ENCODE measurements around the gene SAV1.
"Not testable (repeated sequence)": the region's sequence is repeated elsewhere in the genome, so short reads cannot be mapped to it uniquely, and the experiment has no call there.

SAV1 gene

DNA sequence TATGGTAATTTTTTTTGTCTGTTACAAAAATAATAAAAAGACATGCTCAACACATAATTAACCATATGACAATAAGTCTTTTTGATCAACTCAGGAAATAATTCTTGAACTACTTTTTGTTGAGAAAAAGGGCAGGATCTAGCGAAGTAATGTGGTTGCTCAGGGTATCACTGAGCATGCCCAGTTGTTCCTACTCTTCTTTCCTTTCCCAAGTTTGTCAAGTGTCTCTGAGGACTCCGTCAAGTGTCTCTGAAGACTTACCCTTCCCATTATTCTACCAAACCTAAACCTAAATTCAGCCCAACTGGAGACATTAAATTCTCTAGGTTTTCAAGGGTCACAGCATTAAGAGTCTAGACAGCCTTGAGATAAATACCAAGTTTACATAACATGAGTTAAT, 3.5 kb downstream of the SAV1 start:
- not testable (repeated sequence) for DNase-seq

DNA sequence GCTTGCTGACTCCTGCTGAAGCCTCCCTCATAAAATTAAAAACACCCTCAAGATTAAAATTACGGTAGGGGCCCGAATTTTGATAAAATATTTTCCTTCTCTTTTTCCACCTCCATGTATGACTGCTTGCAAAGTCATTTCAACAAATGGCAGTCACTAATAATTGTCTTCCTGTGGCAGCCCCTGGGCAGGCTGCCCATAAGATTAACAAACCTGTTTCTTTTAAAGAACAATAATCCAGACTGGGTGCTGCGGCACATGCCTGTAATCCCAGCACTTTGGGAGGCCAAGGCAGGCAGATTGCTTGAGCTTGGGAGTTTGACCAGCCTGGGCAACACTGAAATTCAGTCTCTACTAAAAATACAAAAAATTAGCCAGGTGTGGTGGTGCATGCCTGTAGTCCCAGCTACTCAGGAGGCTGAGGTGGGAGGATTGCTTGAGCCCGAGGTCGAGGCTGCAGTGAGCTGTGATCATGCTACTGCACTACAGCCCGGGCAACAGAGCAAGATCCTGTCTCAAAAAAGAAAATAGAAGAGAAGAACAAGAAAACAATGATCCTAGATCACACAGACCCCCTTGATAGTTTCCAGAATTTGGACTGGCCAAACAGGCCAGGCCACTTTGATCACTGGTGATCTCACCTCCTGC, 8.7 kb downstream of the SAV1 start:
- DNase-seq, result no peak

DNA sequence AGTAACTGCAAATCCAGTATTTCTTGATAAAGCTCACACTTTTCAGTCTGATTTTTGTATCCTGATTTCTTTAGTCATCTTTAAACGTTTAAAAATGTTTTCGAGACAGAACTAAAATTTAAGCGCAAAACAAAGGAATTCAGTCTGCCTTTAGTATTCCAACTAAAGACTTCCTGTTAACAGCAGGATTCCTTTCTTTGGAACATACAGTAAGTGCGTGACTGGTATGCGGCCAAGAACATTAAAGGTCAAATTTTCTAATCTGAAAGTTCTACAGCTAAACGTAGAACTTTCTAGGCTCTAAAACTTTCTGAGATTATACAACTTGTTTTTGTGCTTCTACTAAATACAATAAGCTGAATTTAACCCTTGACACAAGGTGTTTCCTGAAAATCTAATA, 9.9 kb downstream of the SAV1 start:
- no peak for DNase-seq

DNA sequence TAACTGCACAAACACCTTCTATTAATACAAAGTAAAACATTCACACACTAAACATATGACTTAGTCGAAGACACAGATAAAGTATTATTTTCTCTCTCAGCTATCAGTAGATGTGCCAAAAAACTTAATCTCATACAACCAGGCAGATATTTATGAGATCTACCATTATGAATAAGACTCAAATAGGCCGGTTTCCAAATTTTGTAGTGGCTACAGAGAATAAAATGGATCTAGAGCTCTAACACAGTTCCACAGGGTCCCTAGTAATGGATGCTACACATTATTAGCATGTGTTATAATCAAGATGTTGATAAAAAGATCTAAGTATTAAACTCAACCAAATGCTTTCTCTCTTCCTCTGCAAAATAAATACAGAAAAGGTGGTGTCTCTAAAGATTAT, 10.4 kb downstream of the SAV1 start:
- no peak for DNase-seq

DNA sequence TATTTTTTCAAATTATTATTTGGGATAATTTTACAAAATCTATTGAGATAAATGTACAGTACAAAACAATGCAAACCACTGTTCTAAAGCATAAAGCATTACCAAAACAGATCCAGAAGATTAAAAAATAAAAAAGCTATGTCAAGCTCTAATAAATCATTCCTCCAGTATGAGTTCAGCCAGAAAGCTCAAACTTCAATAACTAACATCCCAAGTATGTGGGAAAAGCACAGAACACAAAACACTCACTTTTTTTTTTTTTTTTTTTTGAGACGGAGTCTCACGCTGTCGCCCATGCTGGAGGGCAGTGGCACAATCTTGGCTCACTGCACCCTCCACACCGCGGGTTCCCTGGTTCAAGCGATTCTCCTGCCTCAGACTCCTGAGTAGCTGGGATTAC, 11.3 kb downstream of the SAV1 start:
- no peak for DNase-seq

DNA sequence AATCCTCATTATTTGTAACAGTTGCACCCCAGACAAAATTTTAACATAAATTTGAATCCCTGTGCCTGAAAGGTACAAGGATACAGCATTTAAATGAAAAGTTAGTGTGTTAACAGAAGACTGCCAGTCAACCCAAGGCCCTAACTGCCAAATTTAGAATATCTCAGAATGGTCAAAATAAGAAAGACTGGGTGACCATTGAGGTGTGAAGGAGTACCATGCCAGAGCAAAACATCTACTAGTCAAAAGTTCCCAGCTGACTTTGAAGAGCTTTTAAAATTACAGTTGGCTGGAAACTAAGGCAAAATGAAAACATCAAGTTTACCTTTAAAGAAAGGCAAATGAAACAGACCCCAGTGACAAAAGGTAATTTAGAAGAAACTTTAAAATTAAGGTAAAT, 18.4 kb downstream of the SAV1 start:
- no peak for DNase-seq

DNA sequence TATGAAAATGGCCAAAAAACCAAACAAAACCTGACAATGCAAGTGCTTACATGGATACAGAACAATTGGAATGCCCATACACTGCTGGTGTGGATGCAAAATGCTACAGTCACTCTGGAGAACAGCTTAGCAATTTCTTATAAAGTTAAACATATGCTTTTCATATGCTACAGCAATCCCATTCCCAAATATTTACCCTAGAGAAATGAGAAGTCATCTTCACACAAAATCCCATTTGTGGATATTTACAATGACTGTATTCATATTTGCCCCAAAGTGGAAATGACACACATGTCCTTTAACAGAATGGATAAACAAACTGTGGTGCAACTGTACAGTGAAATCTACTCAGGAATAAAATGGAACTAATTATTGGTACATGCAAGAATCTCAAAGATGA, 20.4 kb downstream of the SAV1 start:
- DNase-seq, result no peak

DNA sequence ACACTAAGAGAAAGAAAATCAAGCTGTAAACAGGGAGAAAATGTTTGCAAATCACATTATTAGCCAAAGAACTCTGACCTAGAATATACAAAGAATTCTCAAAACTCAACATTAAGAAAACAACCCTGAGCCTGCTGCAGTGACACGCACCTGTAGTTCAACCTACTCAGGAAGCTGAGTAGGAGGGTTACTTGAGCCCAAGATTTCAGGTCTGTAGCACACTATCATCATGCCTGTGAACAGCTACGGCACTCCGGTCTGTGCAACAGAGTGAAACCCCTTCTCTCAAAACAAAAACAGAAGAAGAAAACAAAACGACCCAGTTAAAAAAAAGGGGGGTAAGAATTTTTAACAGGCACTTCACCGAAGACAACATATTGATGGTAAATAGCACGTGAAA, 20.8 kb downstream of the SAV1 start:
- DNase-seq, result no peak

DNA sequence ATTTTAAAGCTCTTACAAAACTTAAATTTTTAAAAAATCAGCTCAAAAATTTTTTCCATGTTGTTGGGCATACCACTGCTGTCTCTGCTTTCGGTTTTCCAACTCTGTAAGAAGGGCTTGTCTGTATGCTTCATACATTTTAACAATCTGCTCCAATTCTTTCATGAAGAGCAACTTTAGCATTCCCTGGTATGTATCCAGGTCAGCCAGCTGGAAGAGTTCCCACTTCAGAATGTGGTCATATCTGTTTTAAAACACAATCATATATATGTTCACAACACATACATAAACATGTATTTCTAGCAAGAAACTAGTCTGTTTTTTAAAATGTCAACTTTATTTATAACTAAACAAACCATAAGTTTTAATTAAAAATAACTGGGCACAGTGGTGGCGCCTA, 33.0 kb downstream of the SAV1 start:
- no peak for DNase-seq

DNA sequence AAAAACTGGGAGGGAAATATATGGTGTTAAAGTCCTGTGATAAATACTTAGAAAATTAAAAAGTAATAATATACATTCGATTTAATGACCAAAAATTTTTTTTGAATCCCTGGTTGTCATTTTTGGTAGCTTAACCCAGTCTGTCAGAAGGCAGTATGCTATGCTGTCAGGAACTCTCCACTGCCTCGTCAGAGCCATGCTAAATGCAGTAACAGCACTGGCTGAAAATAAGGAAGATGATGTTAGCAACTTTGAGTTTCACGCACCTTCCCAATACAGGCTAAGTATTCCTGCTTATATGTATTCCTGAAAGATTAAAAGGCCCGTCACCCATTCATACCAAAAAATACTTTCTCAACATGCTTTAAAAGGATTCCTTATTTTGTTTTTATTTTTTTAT, 34.2 kb downstream of the SAV1 start:
- no peak for DNase-seq

DNA sequence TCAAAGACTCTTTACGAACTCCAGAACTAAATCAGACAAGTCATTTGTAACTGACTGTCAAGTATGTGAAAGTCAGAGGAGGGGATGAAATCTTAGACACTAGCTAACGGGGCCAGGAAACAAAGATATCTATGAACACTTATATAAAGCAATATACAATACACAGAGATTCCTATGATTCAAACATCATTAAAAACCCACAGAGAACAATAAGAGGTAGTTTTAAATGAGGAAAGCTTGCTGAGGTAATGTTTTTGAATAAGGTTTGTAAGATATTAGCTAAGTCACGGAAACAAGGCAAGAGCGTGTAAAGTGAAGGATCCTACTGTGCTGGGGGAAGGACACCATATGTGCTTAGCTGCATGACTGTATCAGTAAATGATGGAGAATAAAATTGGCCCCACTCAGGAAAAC, 36.7 kb downstream of the SAV1 start:
- DNase-seq, result no peak

DNA sequence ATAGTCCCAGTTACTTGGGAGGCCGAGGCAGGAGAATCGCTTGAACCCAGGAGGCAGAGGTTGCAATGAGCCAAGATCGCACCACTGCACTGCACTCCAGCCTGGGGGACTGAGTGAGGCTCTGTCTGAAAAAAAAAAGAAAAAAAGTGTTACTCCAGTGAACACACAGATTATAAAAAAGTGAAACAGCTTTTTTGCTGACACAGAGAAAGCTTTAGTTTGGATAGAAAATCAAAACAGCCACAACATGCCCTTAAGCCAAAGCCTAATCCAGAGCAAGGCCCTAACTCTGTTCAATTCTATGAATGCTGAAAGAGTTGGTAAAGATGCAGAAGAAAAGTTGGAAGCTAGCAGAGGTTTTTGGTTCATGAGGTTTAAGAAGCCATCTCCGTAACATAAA, 43.2 kb downstream of the SAV1 start:
- DNase-seq, result not testable (repeated sequence)

DNA sequence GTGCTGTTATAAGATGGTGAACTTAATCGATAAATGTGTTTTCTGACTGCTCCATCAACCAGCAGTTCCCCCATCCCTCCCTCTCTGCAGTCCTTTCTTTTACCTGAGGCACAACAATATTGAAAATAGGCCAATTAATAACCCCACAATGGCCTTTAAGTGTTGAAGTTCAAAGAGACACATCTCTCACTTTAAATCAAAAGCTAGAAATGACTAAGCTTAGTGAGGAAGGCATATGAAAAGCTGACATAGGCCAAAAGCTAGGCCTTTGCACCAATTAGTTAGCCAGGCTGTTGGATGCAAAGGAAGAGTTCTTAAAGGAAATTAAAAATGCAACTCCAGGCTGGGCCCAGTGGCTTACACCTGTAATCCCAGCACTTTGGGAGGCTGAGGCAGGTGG, 43.7 kb downstream of the SAV1 start:
- no peak for DNase-seq

DNA sequence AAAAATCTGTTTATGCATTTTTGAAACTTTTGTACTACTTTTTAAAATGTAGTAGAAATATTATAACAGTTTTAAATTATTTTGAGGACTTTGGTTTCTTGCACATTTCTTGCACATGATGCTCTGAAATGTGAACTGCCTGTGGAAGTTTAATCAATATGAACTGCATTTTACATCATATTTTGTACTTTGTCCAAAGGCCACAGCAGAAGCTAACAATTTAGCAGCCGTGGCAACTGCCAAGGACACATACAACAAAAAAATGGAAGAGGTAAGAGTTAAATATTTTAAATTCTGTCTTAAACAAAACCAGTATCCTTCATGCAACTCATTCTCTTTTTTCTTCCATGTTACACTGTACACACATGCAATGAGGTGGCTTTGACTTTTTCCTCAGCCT, 45.1 kb downstream of the SAV1 start:
- no peak for DNase-seq

DNA sequence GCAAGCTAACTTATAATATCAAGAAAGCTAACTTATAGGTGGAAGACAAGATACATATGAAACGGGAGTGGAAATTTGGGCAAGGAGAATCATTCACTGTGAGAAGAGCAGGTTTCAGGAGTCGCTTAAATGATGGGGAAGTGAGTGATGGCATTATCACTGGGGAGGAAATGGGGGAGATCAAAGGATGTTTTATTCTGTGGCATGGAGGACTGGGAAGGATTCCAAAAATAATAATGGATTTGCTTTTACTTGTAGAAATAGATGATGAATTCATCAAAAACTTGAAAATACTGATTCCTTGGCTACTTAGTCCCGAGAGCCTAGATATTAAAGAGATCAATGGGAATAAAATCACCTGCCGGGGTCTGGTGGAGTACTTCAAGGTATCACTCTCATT, 47.8 kb downstream of the SAV1 start:
- DNase-seq, result no peak

DNA sequence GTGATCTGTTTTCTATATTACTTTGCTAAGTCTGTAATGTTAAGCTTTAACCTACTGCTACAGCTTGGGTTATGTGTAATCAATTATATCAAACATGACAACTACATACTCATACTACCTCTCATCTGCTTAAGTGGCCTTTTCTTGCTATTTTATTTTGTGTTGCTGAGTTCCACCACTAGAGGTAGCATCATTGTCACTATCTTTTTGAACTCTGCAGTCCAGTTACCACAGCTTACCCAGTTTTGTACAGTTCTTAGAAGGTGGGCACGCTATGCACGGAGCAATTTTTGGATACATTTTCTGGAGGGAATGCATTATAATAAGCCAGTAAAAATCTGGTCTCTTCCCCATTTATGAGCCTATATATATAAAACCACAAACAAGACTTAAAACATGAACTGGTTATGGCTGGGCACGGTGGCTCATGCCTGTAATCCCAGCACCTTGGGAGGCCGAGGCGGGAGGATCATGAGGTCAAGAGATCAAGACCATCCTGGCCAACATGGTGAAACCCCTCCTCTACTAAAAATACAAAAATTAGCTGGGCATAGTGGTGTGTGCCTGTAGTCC, 48.5 kb downstream of the SAV1 start:
- DNase-seq, result no peak

DNA sequence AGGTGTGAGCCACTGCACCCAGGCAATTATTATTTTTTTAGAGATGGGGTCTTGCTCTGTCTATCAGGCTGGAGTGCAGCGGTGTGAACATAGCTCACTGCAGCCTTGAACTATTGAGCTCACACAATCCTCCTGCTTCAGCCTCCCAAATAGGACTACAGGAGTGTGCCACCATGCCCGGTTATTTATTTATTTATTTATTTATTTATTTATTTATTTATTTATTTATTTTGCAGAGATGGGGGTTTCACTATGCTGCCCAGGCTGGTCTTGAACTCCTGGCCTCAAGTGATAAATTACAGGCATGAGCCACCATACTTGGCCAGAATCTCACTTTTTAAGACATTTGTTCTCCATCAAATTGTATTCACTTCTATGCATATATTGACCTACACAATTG, 51.8 kb downstream of the SAV1 start:
- no peak for DNase-seq

DNA sequence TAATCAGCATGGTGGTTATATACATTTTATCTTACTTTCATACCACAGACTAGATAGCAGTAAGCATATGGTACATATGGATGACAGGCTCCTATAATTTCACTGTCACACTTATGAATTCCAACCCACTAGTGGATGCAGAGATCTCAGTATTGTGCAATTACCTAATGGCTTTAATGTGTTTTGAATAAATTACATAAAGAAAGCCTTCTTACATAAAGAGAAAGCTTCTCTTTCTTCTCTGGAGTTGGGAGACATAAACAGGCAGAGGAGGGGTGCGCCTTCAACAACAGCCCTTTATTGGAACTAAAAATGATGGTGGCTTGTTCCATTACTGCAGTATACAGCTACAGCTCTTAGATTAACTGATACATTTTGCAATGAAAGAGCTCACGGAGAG, 52.6 kb downstream of the SAV1 start:
- DNase-seq, result no peak

DNA sequence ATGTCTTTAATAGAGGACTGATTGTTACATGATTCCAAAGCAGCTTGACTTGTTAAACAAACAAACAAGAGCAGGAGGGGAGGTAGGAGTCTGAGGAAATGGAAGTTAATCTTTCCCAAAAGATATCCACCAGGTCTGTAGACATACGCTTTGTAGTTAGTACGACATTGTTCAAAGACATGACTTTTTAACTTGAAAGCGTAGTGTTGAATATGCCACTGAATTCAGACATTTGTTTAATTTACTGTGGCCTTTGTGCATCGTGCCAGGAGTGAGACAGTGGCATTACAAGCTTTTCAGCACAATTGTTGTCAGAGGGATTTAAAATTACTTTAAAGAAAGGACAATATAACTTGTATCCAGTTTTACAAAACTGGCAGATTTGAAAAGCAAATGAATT, 53.0 kb downstream of the SAV1 start:
- DNase-seq, result no peak

DNA sequence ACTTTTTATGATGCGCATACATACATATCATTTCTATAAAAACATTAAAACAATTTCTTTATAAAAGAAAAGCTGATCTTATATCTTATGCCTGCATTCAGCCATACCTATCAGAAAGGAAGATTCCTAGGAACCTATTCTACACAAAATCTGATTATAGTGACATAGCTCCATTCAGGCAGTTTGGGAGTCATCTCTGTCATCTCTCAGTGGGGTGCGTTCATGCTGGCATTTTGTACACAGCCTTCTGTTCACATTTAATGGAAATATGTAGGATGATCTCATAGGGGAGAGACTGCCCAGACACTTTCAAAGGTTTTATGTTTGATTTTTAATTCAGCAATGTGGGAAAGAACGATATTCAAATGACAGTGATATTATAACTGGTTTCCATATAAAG, 55.3 kb downstream of the SAV1 start:
- DNase-seq, result no peak

DNA sequence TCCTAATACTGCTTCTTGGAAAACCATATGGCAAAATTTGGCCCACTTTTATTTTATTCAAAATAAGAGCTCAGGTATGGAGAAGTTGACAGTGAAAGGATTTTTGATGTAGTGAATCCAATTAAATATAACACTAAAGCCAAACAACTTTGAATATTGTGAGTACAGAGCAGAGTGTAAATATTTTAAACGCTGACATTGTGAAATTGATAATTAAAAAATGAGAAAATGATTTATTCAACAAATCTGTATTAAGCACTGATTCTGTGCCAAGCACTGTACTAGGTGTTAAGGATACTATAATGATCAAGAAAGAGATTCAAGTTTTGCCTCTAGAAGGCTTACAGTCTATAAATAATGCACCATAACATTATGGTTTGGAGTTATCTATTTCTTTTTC, 57.6 kb downstream of the SAV1 start:
- DNase-seq, result no peak

DNA sequence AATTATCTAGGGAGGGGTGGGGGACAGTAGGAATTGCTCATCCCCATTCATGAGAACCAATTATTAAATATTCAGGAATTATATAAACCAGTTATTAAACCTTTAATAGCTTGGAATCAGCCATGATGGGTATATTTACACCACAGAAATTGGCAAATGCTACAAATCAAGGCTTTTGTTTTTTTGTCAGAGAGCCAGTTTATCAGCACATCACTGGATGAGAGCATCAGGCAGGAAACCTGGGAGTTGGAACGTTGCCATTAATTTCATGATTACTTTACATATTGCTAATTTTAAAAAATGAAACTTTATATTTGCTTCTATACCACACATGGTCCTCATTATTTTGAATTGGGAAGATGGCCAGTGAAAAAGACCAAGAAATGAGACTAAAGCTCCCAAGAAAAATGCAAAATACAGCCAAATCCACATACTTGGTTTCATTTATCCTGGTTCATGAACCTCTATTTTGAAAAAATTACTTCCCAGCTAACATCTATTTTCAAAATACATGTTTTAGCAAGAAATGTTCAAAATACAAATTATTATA, 59.7 kb downstream of the SAV1 start:
- DNase-seq, result no peak

DNA sequence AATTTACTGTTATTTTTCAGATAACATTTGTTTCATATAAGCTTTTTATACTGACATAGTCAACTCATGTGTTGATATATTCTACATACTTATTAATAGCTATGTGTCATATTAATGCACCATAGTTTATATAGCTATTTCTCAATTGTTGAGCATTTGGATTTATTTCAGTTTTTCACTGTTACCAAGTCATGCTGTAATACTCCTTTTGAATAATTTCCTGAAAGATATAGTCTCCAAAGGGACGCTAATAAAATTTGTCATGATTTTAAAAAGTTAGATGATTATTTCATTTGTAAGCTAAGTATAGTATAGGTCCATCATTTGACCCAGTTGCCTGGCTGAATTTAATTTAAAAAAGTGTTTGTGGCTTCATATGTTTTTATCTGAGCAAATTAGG, 60.3 kb downstream of the SAV1 start:
- no peak for DNase-seq

DNA sequence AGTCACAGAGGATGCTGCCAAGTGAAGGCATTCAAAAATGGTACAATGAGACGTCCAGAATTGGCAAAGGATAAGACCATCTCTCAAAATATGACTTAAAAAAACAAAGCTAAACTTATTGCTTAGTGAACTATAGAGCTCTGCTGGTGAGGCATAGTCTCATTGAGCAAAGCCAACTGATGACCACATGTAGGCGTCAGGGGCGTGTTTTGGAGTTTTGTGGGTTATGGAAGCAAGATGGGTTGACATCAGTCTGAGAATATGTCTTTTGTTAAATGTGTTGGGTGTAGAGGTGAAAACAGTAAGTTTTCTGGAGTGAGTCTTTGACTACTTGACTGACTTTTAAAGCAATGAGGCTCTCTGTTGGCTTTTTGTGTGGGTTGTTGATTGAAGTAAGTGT, 60.9 kb downstream of the SAV1 start:
- DNase-seq, result no peak

DNA sequence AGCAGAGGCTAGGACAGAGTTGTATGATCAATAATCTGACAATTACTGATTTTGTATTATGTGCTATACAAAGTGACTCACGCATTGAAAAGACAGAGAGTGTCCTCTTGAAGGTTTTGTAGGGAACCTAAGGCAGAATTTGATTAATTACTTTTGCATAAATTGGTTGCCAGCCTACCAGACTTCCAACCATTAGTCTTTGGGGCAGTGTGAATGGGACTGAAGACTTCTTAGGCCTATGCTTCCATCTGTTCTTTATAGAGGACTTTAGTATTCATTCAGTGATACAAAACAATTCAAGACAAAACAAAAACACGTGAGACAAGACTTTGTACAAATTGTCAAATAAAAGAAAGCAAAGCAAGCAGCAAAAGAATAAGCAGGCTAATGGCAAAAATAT, 61.6 kb downstream of the SAV1 start:
- no peak for DNase-seq
